Chondrocyte (in vitro differentiated cells): Measurements from ENCODE around the gene C1QTNF9B. TPM values are rescaled to one million over a fixed set of nuclear protein-coding genes. Genes with fewer than 3 reads are reported as not detected.

ENCODE experiments used
- DNase-seq: peaks from one replicate; pipeline ENCODE4 v3.0.0; 2021; ENCODE audit warnings: mixed read lengths, low spot score
- H3K27ac Mint-ChIP-seq: one replicate; pipeline ENCODE4 v1.8.0; 2021; ENCODE audit warnings: mild to moderate bottlenecking, moderate library complexity, mixed read lengths; ENCODE audit not compliant: unreplicated experiment
- H3K27me3 Mint-ChIP-seq: 2 replicates; pipeline ENCODE4 v1.8.0; 2021; ENCODE audit warnings: low read depth, mixed read lengths
- H3K36me3 Mint-ChIP-seq: 2 replicates; pipeline ENCODE4 v1.8.0; 2021; ENCODE audit warnings: low read depth, mixed read lengths
- H3K4me1 Mint-ChIP-seq: 2 replicates; pipeline ENCODE4 v1.8.0; 2021; ENCODE audit warnings: low read depth, mild to moderate bottlenecking, mixed read lengths
- H3K4me3 Mint-ChIP-seq: one replicate; pipeline ENCODE4 v1.8.0; 2021; ENCODE audit warnings: mild to moderate bottlenecking, moderate library complexity, mixed read lengths; ENCODE audit not compliant: unreplicated experiment
- H3K9me3 Mint-ChIP-seq: 2 replicates; pipeline ENCODE4 v1.8.0; 2021; ENCODE audit warnings: low read depth, mixed read lengths
- total RNA-seq: library from RNA; stranded (reverse); gene quantifications from 3 replicates; pipeline ENCODE4 v1.2.1, GENCODE V29; 2021
- TF ChIP-seq, protein P1 (sequence below): fragments of 200-600 bp; sonication (generic); IDR thresholded peaks from 2 replicates; pipeline ENCODE4 v1.5.0; 2021; ENCODE audit warnings: antibody characterized with exemption, mild to moderate bottlenecking, moderate library complexity

C1QTNF9B gene
- total RNA-seq, 1 donor from 2014 or later, result not detected

GRCh38 chr13:23934520-23934919 lies 37.2 kb upstream of the C1QTNF9B start:
- peaks cover 2% of the 10 kb centered on the region for H3K27me3 Mint-ChIP-seq
- DNase-seq, result no peak
- H3K27ac Mint-ChIP-seq, result no peak overlapping the region
- TF ChIP-seq, protein P1, sequence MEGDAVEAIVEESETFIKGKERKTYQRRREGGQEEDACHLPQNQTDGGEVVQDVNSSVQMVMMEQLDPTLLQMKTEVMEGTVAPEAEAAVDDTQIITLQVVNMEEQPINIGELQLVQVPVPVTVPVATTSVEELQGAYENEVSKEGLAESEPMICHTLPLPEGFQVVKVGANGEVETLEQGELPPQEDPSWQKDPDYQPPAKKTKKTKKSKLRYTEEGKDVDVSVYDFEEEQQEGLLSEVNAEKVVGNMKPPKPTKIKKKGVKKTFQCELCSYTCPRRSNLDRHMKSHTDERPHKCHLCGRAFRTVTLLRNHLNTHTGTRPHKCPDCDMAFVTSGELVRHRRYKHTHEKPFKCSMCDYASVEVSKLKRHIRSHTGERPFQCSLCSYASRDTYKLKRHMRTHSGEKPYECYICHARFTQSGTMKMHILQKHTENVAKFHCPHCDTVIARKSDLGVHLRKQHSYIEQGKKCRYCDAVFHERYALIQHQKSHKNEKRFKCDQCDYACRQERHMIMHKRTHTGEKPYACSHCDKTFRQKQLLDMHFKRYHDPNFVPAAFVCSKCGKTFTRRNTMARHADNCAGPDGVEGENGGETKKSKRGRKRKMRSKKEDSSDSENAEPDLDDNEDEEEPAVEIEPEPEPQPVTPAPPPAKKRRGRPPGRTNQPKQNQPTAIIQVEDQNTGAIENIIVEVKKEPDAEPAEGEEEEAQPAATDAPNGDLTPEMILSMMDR, result no peak
- peaks cover 6% of the 10 kb centered on the region for H3K36me3 Mint-ChIP-seq
- peaks cover 19% of the 10 kb centered on the region for H3K9me3 Mint-ChIP-seq
- no peak overlapping the region for H3K4me3 Mint-ChIP-seq
- H3K4me1 Mint-ChIP-seq, result peaks cover 11% of the 10 kb centered on the region

- peaks cover 2% of the 10 kb centered on the region for H3K9me3 Mint-ChIP-seq
- H3K4me3 Mint-ChIP-seq, result no peak overlapping the region
These were observed 31.7 kb upstream of the C1QTNF9B start for GRCh38 chr13:23928985-23929384.

GRCh38 chr13:23923031-23923430 lies 25.7 kb upstream of the C1QTNF9B start:
- peaks cover 5% of the 10 kb centered on the region for H3K9me3 Mint-ChIP-seq
- no peak overlapping the region for H3K27ac Mint-ChIP-seq
- H3K36me3 Mint-ChIP-seq, result peaks cover under 1% of the 10 kb centered on the region
- H3K4me1 Mint-ChIP-seq, result peaks cover under 1% of the 10 kb centered on the region
- no peaks in the 10 kb centered on the region for H3K27me3 Mint-ChIP-seq
- no peak for DNase-seq
- TF ChIP-seq, protein P1, result no peak
- no peak overlapping the region for H3K4me3 Mint-ChIP-seq

More at GRCh38 chr13:23928985-23929384, 31.7 kb upstream of the C1QTNF9B start:
- H3K27ac Mint-ChIP-seq, result peak overlapping the region; percentile 69
- peaks cover 20% of the 10 kb centered on the region for H3K4me1 Mint-ChIP-seq
- H3K27me3 Mint-ChIP-seq, result no peaks in the 10 kb centered on the region
- H3K36me3 Mint-ChIP-seq, result no peaks in the 10 kb centered on the region
- TF ChIP-seq, protein P1, result no peak
- DNase-seq, result no peak

- no peak overlapping the region for H3K27ac Mint-ChIP-seq
- peaks cover 12% of the 10 kb centered on the region for H3K9me3 Mint-ChIP-seq
- TF ChIP-seq, protein P1, result no peak
- H3K4me1 Mint-ChIP-seq, result no peaks in the 10 kb centered on the region
- no peak overlapping the region for H3K4me3 Mint-ChIP-seq
- H3K36me3 Mint-ChIP-seq, result peaks cover 4% of the 10 kb centered on the region
- no peaks in the 10 kb centered on the region for H3K27me3 Mint-ChIP-seq
- no peak for DNase-seq
These were observed 25.0 kb upstream of the C1QTNF9B start for GRCh38 chr13:23922005-23922932.

DNA sequence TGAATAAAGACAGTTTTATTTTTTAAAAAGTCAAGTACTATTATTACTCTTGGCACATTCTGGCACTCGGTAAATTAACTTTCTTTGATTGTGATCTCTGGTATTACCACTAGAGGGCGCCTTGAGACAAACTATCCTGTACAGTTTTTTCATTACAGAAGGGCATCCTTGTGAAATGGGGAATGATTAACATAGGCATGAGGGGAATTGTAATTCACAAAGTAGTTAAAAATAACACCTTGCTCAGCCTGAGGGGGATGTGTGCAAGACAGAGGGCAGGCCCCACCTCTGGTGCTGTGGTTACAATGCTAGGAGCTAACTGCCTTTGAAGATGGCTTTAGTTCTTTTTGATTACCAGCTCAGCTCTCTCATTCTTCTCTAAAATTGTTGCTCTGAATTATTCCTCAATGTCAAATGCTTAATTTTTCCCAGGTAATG lies 24.2 kb upstream of the C1QTNF9B start:
- no peaks in the 10 kb centered on the region for H3K27me3 Mint-ChIP-seq
- TF ChIP-seq, protein P1, result peak; percentile 94
- DNase-seq, result no peak
- no peak overlapping the region for H3K27ac Mint-ChIP-seq
- no peak overlapping the region for H3K4me3 Mint-ChIP-seq
- H3K36me3 Mint-ChIP-seq, result peaks cover 4% of the 10 kb centered on the region
- peaks cover 15% of the 10 kb centered on the region for H3K9me3 Mint-ChIP-seq
- no peaks in the 10 kb centered on the region for H3K4me1 Mint-ChIP-seq
